Ishikawa (cell line): ENCODE measurements around the gene TUBB2A.

Experiments
- CEBPB ChIP-seq: IDR thresholded peaks from 2 replicates; pipeline ENCODE4 v1.6.1; 2012
- FOXM1 ChIP-seq: IDR thresholded peaks from 2 replicates; pipeline ENCODE4 v1.6.1; 2012; ENCODE audit warnings: low read depth, borderline replicate concordance
- RAD21 ChIP-seq: IDR thresholded peaks from 2 replicates; pipeline ENCODE4 v1.6.1; 2012; ENCODE audit warnings: low read depth
- REST ChIP-seq: IDR thresholded peaks from 2 replicates; pipeline ENCODE4 v1.6.1; 2012; ENCODE audit warnings: low read depth, mild to moderate bottlenecking
- YY1 ChIP-seq: IDR thresholded peaks from 2 replicates; pipeline ENCODE4 v1.6.1; 2012; ENCODE audit warnings: low read depth
- TF ChIP-seq, protein P1 (sequence below): IDR thresholded peaks from 2 replicates; pipeline ENCODE4 v1.6.1; 2012

- no peak for TF ChIP-seq CEBPB
- no peak for TF ChIP-seq RAD21
- TF ChIP-seq, protein P1, sequence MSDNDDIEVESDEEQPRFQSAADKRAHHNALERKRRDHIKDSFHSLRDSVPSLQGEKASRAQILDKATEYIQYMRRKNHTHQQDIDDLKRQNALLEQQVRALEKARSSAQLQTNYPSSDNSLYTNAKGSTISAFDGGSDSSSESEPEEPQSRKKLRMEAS = peak; percentile 20; the same call in 1 of the 2 replicates
- no peak for TF ChIP-seq FOXM1
- TF ChIP-seq YY1 = peak; percentile 78
- TF ChIP-seq REST = no peak
These were observed 38.8 kb downstream of the TUBB2A start, which contains the start of gene BPHL for GRCh38 chr6:3118353-3119039.
